ENCODE measurements around the gene PDE10A.

The PDE10A gene

GRCh38 chr6:165653607-165654006 is 9.4 kb downstream of the PDE10A start:
- no peak for TF ChIP-seq SPI1 (IDR thresholded peaks at IDR 0.05; ENCODE audit: borderline replicate concordance, low read depth)
- TF ChIP-seq GABPA (IDR thresholded peaks at IDR 0.05; ENCODE audit: low read depth) = no peak
- TF ChIP-seq REST (IDR thresholded peaks at IDR 0.05; ENCODE audit: insufficient replicate concordance, low read depth) = no peak
- no peak for TF ChIP-seq POLR2AphosphoS5 (IDR thresholded peaks at IDR 0.05; ENCODE audit: low read depth)
- TF ChIP-seq CTCF (IDR thresholded peaks at IDR 0.05; ENCODE audit: insufficient read depth, low read length) = no peak
- Histone ChIP-seq H3K4me3 (replicated peaks; ENCODE audit: insufficient read depth, low read length) (no peak overlapping the region), H3K27me3 (ENCODE audit: insufficient read depth, poor library complexity, severe bottlenecking) (peaks cover 5% of the 10 kb centered on the region), H3K27ac (replicated peaks) (no peak overlapping the region)
- no peak for DNase-seq (ENCODE audit: low read depth in 1 of 2, low spot score in 1 of 2)

- Histone ChIP-seq H3K27me3 (ENCODE audit: insufficient read depth, poor library complexity, severe bottlenecking) (peaks cover 5% of the 10 kb centered on the region), H3K27ac (replicated peaks) (no peak overlapping the region), H3K4me3 (replicated peaks; ENCODE audit: insufficient read depth, low read length) (no peak overlapping the region)
- TF ChIP-seq POLR2AphosphoS5 (IDR thresholded peaks at IDR 0.05; ENCODE audit: low read depth) (no peak), SPI1 (IDR thresholded peaks at IDR 0.05; ENCODE audit: borderline replicate concordance, low read depth) (no peak), CTCF (IDR thresholded peaks at IDR 0.05; ENCODE audit: insufficient read depth, low read length) (no peak), REST (IDR thresholded peaks at IDR 0.05; ENCODE audit: insufficient replicate concordance, low read depth) (no peak), GABPA (IDR thresholded peaks at IDR 0.05; ENCODE audit: low read depth) (no peak)
- no peak for DNase-seq (ENCODE audit: low read depth in 1 of 2, low spot score in 1 of 2)
These were observed 9.8 kb downstream of the PDE10A start for GRCh38 chr6:165653196-165653595.

- no peak for DNase-seq (ENCODE audit: low read depth in 1 of 2, low spot score in 1 of 2)
- peaks cover 5% of the 10 kb centered on the region for H3K27me3 ChIP-seq (ENCODE audit: insufficient read depth, poor library complexity, severe bottlenecking)
- H3K27ac ChIP-seq (replicated peaks) = no peak overlapping the region
- TF ChIP-seq REST (IDR thresholded peaks at IDR 0.05; ENCODE audit: insufficient replicate concordance, low read depth) = no peak
- TF ChIP-seq SPI1 (IDR thresholded peaks at IDR 0.05; ENCODE audit: borderline replicate concordance, low read depth) = no peak
- no peak for TF ChIP-seq CTCF (IDR thresholded peaks at IDR 0.05; ENCODE audit: insufficient read depth, low read length)
- TF ChIP-seq POLR2AphosphoS5 (IDR thresholded peaks at IDR 0.05; ENCODE audit: low read depth) = no peak
- no peak for TF ChIP-seq GABPA (IDR thresholded peaks at IDR 0.05; ENCODE audit: low read depth)
- H3K4me3 ChIP-seq (replicated peaks; ENCODE audit: insufficient read depth, low read length) = no peak overlapping the region
These were observed 10.3 kb downstream of the PDE10A start for GRCh38 chr6:165652766-165653165.

Measured in HL-60 (cell line).